GM12878 (cell line): ENCODE measurements around the gene CSTB. TPM values are rescaled to one million over a fixed set of nuclear protein-coding genes. Genes with fewer than 3 reads are reported as not detected.

ENCODE experiments used
- BCL11A ChIP-seq: IDR thresholded peaks from 2 replicates; pipeline ENCODE4 v1.6.1; 2011; ENCODE audit warnings: low read depth, low read length
- CEBPB ChIP-seq, 2 experiments: fragments of 150-350 bp in 1 of 2; IDR thresholded peaks; 2 replicates each; pipeline ENCODE4 v1.6.1; 2012 to 2014; ENCODE audit warnings: low read depth in 2 of 2, low read length in 2 of 2, borderline replicate concordance in 1 of 2, inconsistent platforms in 1 of 2
- CEBPZ ChIP-seq: fragments of 150-350 bp; IDR thresholded peaks from 2 replicates; pipeline ENCODE4 v1.6.1; 2016; ENCODE audit warnings: low read depth, low read length
- CHD2 ChIP-seq: IDR thresholded peaks from 2 replicates; pipeline ENCODE4 v1.6.1; 2011; ENCODE audit warnings: low read depth, low read length, improper control_type of control experiment, borderline replicate concordance
- CUX1 ChIP-seq: IDR thresholded peaks from 2 replicates; pipeline ENCODE4 v1.6.1; 2012; ENCODE audit warnings: improper control_type of control experiment, low read depth, low read length; ENCODE audit not compliant: insufficient replicate concordance
- EP300 ChIP-seq, 2 experiments: fragments of 150-350 bp in 1 of 2; IDR thresholded peaks; 2 replicates each; pipeline ENCODE4 v1.6.1; 2011 to 2012; ENCODE audit warnings: low read depth in 2 of 2, low read length in 2 of 2, borderline replicate concordance in 1 of 2, improper control_type of control experiment in 1 of 2, inconsistent platforms in 1 of 2; ENCODE audit not compliant: control insufficient read depth in 1 of 2
- IRF4 ChIP-seq: IDR thresholded peaks from 2 replicates; pipeline ENCODE4 v1.6.1; 2011; ENCODE audit warnings: low read depth, low read length
- NFIC ChIP-seq: IDR thresholded peaks from 2 replicates; pipeline ENCODE4 v1.6.1; 2012; ENCODE audit warnings: low read depth, mild to moderate bottlenecking, inconsistent platforms, low read length, moderate library complexity
- NFYB ChIP-seq: IDR thresholded peaks from 2 replicates; pipeline ENCODE4 v1.6.1; 2011; ENCODE audit warnings: low read depth, mild to moderate bottlenecking, low read length, improper control_type of control experiment, moderate library complexity; ENCODE audit not compliant: insufficient read depth
- SP1 ChIP-seq: IDR thresholded peaks from one replicate; pipeline ENCODE4 v1.6.1; 2011; ENCODE audit warnings: low read depth, low read length
- SREBF2 ChIP-seq: IDR thresholded peaks from 2 replicates; pipeline ENCODE4 v1.6.1; 2012; ENCODE audit warnings: mild to moderate bottlenecking, low read length
- SRF ChIP-seq, 2 experiments: IDR thresholded peaks; 2 replicates each; pipeline ENCODE4 v1.6.1; 2011; ENCODE audit warnings: low read depth in 2 of 2, low read length in 2 of 2, mild to moderate bottlenecking in 1 of 2, moderate library complexity in 1 of 2
- polyA plus RNA-seq, 11 experiments: library from polyadenylated mRNA; depleted of rRNA in 4 of 11; unstranded in 6 of 11; stranded (reverse) in 5 of 11; fragments of >200 nt; fragmentation: Nextera tagmentation in 4 of 11; fragmentation: Illumina TruSeq in 1 of 11; extraction: Ambion mirVana in 4 of 11; extraction: Trizol in 1 of 11; gene quantifications; 1 replicate in 1 of 11; 2 replicates in 10 of 11; pipeline versions ENCODE4 v1.2.1 to v1.2.3, GENCODE V29; 2011 to 2016; ENCODE audit warnings: inconsistent platforms in 2 of 11, missing spikeins in 2 of 11, low read depth in 1 of 11
- total RNA-seq, 4 experiments: library from RNA; depleted of rRNA in 3 of 4; stranded (reverse); fragments of >200 nt in 3 of 4; fragmentation: Illumina TruSeq in 1 of 4; extraction: Trizol in 1 of 4; gene quantifications; 2 replicates each; pipeline versions ENCODE4 v1.2.1 to v1.2.3, GENCODE V29; 2013 to 2021
- TF ChIP-seq, protein P1 (sequence below): IDR thresholded peaks from 2 replicates; pipeline ENCODE4 v1.6.1; 2012; ENCODE audit warnings: low read depth, low read length, improper control_type of control experiment
- TF ChIP-seq, protein P2 (sequence below): IDR thresholded peaks from 2 replicates; pipeline ENCODE4 v1.6.1; 2012; ENCODE audit warnings: low read depth, low read length, improper control_type of control experiment
- TF ChIP-seq, protein P3 (sequence below): fragments of 450-650 bp; conservative IDR thresholded peaks from 2 replicates; pipeline ENCODE4 v1.6.1; 2017; ENCODE audit warnings: mild to moderate bottlenecking, moderate library complexity

CSTB gene
- total and polyA plus RNA-seq, 10 of the 15 experiments (the other 5 are each of a cell fraction or from before 2014, with no cell fraction given), result 12.5 to 82.7 (median 41.9) TPM

- TF ChIP-seq CEBPZ (no peak), BCL11A (peak; percentile 60; the same call in 1 of the 2 replicates), NFYB (peak; percentile 83), SRF (IDR thresholded peaks at IDR 0.05; ENCODE audit: low read depth in 2 of 2, low read length in 2 of 2) (peak in 1 of 2 experiments; percentile 67; a peak in 1 of 4 replicates), CHD2 (peak; percentile 36; the same call in 1 of the 2 replicates), IRF4 (peak; percentile 63), SREBF2 (no peak), EP300 (IDR thresholded peaks at IDR 0.05; ENCODE audit: borderline replicate concordance in 1 of 2, control insufficient read depth in 1 of 2, low read depth in 2 of 2, low read length in 2 of 2) (peak; percentile 88 to 94; a peak in 3 of 4 replicates), CEBPB (IDR thresholded peaks at IDR 0.05; ENCODE audit: borderline replicate concordance in 1 of 2, low read depth in 2 of 2, low read length in 2 of 2) (no peak), SP1 (peak; percentile 59), NFIC (no peak), CUX1 (no peak)
- TF ChIP-seq, protein P1, sequence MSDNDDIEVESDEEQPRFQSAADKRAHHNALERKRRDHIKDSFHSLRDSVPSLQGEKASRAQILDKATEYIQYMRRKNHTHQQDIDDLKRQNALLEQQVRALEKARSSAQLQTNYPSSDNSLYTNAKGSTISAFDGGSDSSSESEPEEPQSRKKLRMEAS, result peak; percentile 78; the same call in 1 of the 2 replicates
- TF ChIP-seq, protein P2, sequence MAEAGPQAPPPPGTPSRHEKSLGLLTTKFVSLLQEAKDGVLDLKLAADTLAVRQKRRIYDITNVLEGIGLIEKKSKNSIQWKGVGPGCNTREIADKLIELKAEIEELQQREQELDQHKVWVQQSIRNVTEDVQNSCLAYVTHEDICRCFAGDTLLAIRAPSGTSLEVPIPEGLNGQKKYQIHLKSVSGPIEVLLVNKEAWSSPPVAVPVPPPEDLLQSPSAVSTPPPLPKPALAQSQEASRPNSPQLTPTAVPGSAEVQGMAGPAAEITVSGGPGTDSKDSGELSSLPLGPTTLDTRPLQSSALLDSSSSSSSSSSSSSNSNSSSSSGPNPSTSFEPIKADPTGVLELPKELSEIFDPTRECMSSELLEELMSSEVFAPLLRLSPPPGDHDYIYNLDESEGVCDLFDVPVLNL, result no peak
- TF ChIP-seq, protein P3, sequence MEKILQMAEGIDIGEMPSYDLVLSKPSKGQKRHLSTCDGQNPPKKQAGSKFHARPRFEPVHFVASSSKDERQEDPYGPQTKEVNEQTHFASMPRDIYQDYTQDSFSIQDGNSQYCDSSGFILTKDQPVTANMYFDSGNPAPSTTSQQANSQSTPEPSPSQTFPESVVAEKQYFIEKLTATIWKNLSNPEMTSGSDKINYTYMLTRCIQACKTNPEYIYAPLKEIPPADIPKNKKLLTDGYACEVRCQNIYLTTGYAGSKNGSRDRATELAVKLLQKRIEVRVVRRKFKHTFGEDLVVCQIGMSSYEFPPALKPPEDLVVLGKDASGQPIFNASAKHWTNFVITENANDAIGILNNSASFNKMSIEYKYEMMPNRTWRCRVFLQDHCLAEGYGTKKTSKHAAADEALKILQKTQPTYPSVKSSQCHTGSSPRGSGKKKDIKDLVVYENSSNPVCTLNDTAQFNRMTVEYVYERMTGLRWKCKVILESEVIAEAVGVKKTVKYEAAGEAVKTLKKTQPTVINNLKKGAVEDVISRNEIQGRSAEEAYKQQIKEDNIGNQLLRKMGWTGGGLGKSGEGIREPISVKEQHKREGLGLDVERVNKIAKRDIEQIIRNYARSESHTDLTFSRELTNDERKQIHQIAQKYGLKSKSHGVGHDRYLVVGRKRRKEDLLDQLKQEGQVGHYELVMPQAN, result 0 out of 2 replicates have a peak, but pooled peaks have one; percentile 40
Observed at GRCh38 chr21:43805275-43805800, 29.2 kb upstream of the CSTB start (continued).
